Progenitor cell of endocrine pancreas (in vitro differentiated cells): ENCODE data around the gene C5orf52. TPM values are rescaled to one million over a fixed set of nuclear protein-coding genes. Genes with fewer than 3 reads are reported as not detected.
A peak's percentile ranks its signal among the peaks of the same experiment; 100 is the strongest.

ENCODE experiments used
- DNase-seq: peaks from one replicate; pipeline ENCODE4 v3.0.0; 2021; ENCODE audit warnings: low spot score; ENCODE audit not compliant: unreplicated experiment
- H3K27ac Mint-ChIP-seq: 2 replicates; pipeline ENCODE4 v1.8.0; 2021; ENCODE audit warnings: mild to moderate bottlenecking, moderate library complexity, mixed read lengths
- H3K27me3 Mint-ChIP-seq: 2 replicates; pipeline ENCODE4 v1.8.0; 2021; ENCODE audit warnings: mixed read lengths
- H3K36me3 Mint-ChIP-seq: 2 replicates; pipeline ENCODE4 v1.8.0; 2022; ENCODE audit warnings: mixed read lengths; ENCODE audit not compliant: insufficient read depth
- H3K4me1 Mint-ChIP-seq: 2 replicates; pipeline ENCODE4 v1.8.0; 2021; ENCODE audit warnings: low read depth, mixed read lengths
- H3K4me3 Mint-ChIP-seq: 2 replicates; pipeline ENCODE4 v1.8.0; 2021; ENCODE audit warnings: low read depth, mild to moderate bottlenecking, moderate library complexity, mixed read lengths
- H3K9me3 Mint-ChIP-seq: 2 replicates; pipeline ENCODE4 v1.8.0; 2021; ENCODE audit warnings: low read depth, mixed read lengths
- CTCF ChIP-seq: fragments of 200-600 bp; sonication (generic); IDR thresholded peaks from one replicate; pipeline ENCODE4 v1.5.0; 2021; ENCODE audit warnings: antibody characterized with exemption, mild to moderate bottlenecking; ENCODE audit not compliant: unreplicated experiment
- total RNA-seq: library from RNA; stranded (reverse); gene quantifications from 2 replicates; pipeline ENCODE4 v1.2.1, GENCODE V29; 2021

Gene C5orf52
- total RNA-seq, 1 donor from 2014 or later = not detected

DNA sequence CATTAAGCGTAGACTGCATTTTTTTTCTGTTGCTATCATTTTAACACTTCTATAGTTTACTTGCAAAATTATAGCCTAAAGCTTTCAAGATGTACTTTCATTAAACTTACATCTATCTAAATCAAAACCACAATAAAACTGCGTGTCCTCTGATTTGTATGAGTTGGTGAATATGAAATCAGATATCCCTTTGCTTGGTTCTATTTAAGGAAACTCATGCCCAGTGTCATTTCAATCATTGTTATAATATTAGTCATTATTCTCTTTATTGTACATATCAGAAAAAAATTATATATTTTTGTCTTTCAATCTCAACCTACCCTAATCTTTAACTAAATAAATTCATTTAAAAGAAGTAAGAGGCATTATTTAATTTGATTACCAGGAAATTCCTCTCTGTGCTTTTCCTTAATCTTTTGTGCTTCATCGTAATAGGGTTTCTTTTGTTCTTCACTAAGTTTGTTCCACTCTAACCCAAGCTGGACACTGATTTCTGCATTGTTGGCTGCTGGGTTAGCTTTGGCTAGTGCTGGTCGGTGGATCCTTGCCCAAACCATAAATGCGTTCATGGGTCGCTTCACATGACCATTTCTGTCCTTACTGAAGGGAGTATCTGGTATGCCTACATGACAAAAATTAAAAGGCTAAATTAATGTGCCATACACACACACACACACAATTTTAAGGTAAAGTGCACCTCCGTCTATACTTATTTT is 22.9 kb upstream of the C5orf52 start:
- H3K4me1 Mint-ChIP-seq = no peaks in the 10 kb centered on the region
- H3K27ac Mint-ChIP-seq = no peak overlapping the region
- H3K36me3 Mint-ChIP-seq = peaks cover 5% of the 10 kb centered on the region
- no peak for DNase-seq
- peaks cover 12% of the 10 kb centered on the region for H3K9me3 Mint-ChIP-seq
- no peak overlapping the region for H3K4me3 Mint-ChIP-seq
- no peaks in the 10 kb centered on the region for H3K27me3 Mint-ChIP-seq
- no peak for TF ChIP-seq CTCF

GRCh38 chr5:157649101-157649500 is 22.2 kb upstream of the C5orf52 start:
- Mint-ChIP-seq H3K36me3 (peaks cover 7% of the 10 kb centered on the region), H3K9me3 (peaks cover 15% of the 10 kb centered on the region), H3K27ac (no peak overlapping the region), H3K4me1 (no peaks in the 10 kb centered on the region), H3K27me3 (no peaks in the 10 kb centered on the region), H3K4me3 (no peak overlapping the region)
- no peak for TF ChIP-seq CTCF
- DNase-seq = no peak

DNA sequence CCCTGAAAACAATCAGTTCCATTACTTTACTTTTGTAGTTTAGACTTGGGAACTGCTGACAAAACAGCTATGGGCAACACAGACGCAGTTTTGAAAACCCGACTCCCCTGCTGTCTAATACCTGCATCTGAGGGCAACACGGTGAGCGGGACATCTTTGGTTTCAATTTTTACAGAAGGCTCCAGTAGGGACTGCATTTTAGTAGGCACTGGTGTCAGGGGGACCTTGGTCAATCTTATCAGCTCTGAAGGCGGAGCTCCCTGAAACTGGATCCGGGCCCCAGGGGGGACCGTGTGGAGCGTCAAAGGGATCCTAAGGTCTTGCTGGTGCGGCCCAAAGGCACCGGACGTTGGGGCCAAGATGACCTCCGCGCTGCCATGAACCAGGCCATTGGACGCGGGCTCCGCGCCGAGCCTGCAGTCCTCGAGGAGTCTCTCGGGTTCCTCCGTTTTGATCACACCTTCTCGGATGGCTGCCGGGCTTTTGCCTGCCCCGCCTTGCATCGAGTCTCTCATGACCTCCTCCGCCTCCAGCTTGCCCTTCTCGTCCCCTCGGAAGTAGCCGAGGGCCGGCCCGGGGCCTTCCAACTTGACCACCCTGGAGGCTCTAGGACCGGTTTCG is 20.2 kb upstream of the C5orf52 start:
- Mint-ChIP-seq H3K4me1 (no peaks in the 10 kb centered on the region), H3K4me3 (no peak overlapping the region), H3K27ac (no peak overlapping the region), H3K9me3 (peaks cover 24% of the 10 kb centered on the region), H3K36me3 (peaks cover 7% of the 10 kb centered on the region), H3K27me3 (no peaks in the 10 kb centered on the region)
- no peak for TF ChIP-seq CTCF
- no peak for DNase-seq

GRCh38 chr5:157651623-157652376 is 19.5 kb upstream of the C5orf52 start:
- no peaks in the 10 kb centered on the region for H3K27me3 Mint-ChIP-seq
- H3K36me3 Mint-ChIP-seq = peaks cover 9% of the 10 kb centered on the region
- no peak for DNase-seq
- H3K27ac Mint-ChIP-seq = no peak overlapping the region
- H3K9me3 Mint-ChIP-seq = peaks cover 29% of the 10 kb centered on the region
- TF ChIP-seq CTCF = peak; percentile 10
- H3K4me3 Mint-ChIP-seq = no peak overlapping the region
- no peaks in the 10 kb centered on the region for H3K4me1 Mint-ChIP-seq

DNA sequence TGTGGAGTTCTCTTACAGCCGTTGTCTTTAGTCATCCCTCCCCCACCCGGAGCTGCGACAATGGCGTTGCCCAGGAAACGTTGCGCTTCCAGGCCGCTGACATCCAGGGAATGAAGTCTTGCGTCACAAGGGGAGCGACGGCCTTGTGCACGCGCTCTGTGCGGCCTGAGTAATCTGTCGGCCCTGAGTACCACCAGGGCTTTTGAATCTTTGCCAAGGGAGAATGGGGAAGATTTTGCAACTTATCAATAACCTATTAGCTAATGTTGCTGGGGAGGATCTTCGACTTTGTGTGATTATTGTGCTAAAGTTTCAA is 19.0 kb upstream of the C5orf52 start, which contains the start of gene SOX30:
SOX30 (minus strand) TSS at position 62 of the 316 bp plus-strand sequence. CDS start 360 bp downstream, outside the sequence.
- Mint-ChIP-seq H3K9me3 (peaks cover 29% of the 10 kb centered on the region), H3K4me3 (no peak within 1 kb of the TSS), H3K36me3 (peaks cover 9% of the 10 kb centered on the region), H3K27ac (no peak within 1 kb of the TSS), H3K4me1 (no peaks in the 10 kb centered on the region), H3K27me3 (no peaks in the 10 kb centered on the region)
- TF ChIP-seq CTCF = no peak
- DNase-seq = no peak
